ENCODE data around the gene TUBB6.
A peak's percentile ranks its signal among the peaks of the same experiment; 100 is the strongest.

The TUBB6 gene

DNA sequence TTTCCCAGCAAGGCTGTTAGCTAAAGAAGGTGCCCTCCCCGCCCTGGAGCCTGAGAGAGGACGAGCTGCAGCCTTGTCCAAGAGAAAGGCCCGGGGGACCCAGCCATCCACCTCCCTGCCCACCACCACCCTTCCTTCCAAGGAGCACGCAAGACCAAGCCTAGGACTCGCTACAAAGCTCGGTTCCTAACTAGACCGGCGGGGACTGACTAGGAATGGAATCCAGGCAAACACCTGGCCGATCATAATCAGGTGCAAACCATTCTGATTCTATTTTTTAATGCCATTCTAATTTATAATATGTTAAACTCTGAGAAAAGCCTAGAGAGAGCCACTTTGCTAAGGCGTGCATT is 19.7 kb upstream of the TUBB6 start:
- H3K27ac ChIP-seq, result peak overlapping the region; percentile 100
- no peak for DNase-seq (ENCODE audit: low read depth, low spot score)

- H3K27ac ChIP-seq, result no peak overlapping the region
- no peak for DNase-seq (ENCODE audit: low read depth, low spot score)
These were observed 18.0 kb upstream of the TUBB6 start for GRCh38 chr18:12290086-12290485.

GRCh38 chr18:12291161-12291560 is 16.9 kb upstream of the TUBB6 start:
- DNase-seq (ENCODE audit: low read depth, low spot score), result no peak
- H3K27ac ChIP-seq, result no peak overlapping the region

DNA sequence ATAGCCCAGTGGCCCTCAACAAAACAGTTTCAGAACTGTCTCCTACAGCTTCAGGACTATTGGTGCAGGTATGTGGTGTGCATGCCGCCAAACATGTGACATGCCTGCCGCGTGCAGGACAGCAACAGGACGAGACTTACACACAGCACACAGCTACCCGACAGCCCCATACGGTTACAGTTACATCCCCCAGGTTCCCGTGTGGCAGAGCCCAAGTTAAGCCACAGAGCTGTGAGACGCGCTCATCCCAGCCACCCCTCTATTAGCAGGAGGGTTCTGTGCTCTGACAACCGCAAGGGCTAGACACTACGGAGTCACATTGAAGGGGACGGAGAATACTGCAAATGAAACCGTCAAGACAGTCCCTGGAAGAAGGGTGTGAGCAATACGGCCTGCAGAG is 16.4 kb upstream of the TUBB6 start:
- no peak for DNase-seq (ENCODE audit: low read depth, low spot score)
- H3K27ac ChIP-seq, result no peak overlapping the region

DNA sequence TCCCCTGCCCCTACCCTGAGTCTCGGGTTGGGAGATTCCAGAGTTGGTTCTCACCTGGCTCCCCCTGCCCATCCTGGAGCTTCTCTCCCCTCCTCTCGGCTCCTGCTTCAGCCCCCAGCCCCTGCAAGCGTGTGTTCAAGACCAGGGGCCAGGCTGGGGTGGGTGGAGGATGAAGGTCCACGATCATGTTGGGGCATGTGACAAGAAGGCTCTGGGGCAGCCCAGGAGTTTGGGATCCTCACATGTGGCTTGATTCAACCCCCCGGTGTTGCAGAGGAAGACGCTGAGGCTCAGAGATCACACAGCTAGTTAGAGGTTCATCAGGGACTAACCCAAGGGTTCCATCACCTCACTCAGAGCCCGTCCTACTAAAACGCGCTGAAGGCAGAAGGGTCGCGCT is 14.2 kb upstream of the TUBB6 start:
- H3K27ac ChIP-seq, result no peak overlapping the region
- no peak for DNase-seq (ENCODE audit: low read depth, low spot score)

DNA sequence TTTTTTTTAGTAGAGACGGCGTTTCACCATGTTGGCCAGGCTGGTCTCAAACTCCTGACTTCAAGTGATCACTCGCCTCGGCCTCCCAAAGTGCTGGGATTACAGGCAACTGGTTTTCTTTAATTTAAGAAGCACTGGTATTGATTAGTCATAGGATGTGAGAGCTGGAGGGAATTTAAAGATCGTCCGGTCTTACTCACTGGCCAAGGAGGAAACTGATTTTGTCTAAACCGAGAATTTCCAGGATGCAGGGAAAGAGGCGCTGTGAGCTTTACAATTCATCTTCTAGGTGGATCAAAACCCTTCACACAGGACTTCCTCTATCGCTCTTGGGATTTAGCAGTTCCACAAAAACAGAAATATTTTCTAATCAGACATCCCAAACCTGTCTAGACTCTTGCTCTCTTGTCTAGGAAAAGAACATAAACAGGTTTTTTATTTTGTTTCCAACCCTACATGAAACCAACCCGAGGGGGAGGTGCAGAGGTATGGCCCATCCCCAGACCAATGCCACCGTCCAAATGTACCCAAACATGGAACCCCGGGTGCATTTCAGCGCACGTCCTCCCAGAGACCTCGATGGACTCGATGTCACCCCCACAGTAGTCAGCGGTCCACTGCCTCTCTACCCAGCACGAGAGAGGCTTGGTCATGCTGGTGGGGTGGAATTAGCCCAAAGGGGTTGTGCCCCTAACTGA is 12.5 kb upstream of the TUBB6 start:
- no peak for DNase-seq (ENCODE audit: low read depth, low spot score)
- H3K27ac ChIP-seq, result peak overlapping the region; percentile 63

- peak overlapping the region; percentile 63 for H3K27ac ChIP-seq
- DNase-seq (ENCODE audit: low read depth, low spot score), result no peak
These were observed 12.0 kb upstream of the TUBB6 start for GRCh38 chr18:12296087-12296403.

- H3K27ac ChIP-seq, result peak overlapping the region; percentile 63
- no peak for DNase-seq (ENCODE audit: low read depth, low spot score)
These were observed 11.6 kb upstream of the TUBB6 start for GRCh38 chr18:12296457-12296856.

- H3K27ac ChIP-seq, result no peak overlapping the region
- DNase-seq (ENCODE audit: low read depth, low spot score), result no peak
These were observed 8.2 kb upstream of the TUBB6 start for GRCh38 chr18:12299862-12300261.

DNA sequence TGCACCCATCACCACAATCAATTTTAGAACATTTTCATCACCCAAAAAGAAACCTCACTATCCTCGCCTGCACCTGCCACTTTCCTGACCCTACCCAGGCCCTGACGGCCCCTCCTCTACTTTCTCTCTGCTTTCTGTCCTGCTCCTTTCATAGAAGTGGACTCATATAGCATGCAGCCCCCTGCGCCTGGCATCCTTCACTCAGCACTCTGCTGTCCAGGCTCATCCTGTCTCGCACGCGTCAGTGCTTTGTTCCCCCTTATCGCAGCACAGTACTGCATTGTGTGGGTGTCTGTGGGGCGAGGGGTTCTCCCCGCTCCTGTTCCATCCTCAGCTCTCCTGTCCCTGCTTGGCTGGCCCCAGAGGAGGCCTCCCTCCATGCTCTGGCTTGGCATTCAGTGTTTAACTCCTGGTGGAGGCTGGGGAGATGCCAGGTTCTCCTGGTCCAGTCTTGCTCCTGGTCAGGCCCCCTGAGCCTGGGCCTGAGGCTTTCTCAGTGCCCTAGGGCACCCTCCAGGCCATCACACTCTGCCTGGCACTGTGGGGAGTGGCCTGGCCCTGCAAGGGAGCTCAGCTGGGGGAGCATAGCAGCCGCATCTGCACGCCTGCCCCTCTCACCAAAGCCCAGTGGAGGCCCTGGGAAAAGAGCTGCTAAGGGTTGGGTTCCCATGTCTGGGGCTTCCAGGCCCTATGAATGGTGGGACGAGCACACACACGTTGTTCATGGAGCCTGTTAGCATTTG is 6.6 kb upstream of the TUBB6 start:
- DNase-seq (ENCODE audit: low read depth, low spot score), result no peak
- H3K27ac ChIP-seq, result no peak overlapping the region

- DNase-seq (ENCODE audit: low read depth, low spot score), result no peak
- no peak overlapping the region for H3K27ac ChIP-seq
These were observed 5.5 kb upstream of the TUBB6 start for GRCh38 chr18:12302391-12303147.

DNA sequence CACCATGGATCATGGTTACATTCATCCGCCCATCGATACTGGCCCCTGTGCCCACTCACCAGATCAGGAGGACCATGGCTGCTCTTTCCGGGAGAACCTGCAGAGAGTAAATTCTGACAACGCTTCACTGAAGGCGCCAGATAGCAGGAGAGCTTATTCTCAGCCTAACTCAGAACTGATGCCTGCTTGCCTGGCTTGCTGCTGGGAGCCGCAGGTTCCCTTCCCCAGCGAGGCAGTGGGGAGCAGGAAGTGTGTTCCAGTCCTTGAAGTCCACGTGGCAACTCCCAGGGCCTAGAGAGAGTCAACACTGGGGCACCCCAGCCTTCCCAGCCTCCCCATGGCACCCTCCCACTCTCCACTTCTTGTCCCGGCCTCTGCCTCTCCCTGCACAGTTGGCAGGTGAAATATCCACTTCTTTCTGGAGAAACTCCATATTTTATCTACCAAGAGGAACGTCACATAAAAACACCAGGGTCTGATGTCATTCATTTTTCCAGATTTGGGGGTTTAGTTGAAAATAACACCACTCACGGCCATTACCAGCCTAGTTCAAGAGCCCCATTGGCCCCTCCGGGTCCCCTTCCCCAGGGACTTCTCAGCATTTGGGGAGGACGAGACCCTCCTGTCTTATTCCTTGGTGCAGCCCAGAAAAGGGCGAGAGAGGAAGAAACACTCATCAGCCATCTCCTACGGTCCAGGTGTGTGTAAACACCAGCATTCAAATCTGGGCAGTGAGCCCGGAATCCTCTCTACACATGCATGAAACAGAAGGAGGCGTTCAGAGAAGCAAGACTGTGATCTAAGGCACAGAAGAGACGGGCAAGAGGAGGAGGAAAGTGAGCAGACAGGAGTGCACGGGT is 3.5 kb upstream of the TUBB6 start:
- peak overlapping the region; percentile 58 for H3K27ac ChIP-seq
- no peak for DNase-seq (ENCODE audit: low read depth, low spot score)

DNA sequence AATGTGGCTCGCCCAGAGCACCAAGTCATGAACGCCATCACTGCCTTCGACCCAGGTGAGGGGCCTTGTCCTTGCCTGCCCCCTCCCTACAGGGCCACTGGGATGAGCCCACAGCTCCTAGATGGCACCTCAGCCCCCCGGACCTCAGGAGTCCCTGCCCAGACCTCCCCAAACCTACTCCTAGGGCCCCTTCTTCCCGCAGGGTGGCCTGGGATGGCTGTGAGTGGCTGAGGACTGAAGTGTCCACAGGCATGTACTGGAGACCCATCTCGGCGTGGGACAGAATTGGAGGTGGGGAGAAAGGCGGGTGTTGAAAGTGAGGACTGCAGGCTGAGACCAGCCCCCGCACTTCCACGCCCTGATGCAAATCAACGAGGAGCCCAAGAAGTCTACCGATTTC is 2.8 kb upstream of the TUBB6 start:
- H3K27ac ChIP-seq, result peak overlapping the region; percentile 58
- DNase-seq (ENCODE audit: low read depth, low spot score), result no peak

- peak overlapping the region; percentile 97 for H3K27ac ChIP-seq
- no peak for DNase-seq (ENCODE audit: low read depth, low spot score)
These were observed 2.0 kb upstream of the TUBB6 start for GRCh38 chr18:12305930-12306629.

GRCh38 chr18:12306752-12307700 is 1.0 kb upstream of the TUBB6 start:
- no peak for DNase-seq (ENCODE audit: low read depth, low spot score)
- peak overlapping the region; percentile 97 for H3K27ac ChIP-seq

DNA sequence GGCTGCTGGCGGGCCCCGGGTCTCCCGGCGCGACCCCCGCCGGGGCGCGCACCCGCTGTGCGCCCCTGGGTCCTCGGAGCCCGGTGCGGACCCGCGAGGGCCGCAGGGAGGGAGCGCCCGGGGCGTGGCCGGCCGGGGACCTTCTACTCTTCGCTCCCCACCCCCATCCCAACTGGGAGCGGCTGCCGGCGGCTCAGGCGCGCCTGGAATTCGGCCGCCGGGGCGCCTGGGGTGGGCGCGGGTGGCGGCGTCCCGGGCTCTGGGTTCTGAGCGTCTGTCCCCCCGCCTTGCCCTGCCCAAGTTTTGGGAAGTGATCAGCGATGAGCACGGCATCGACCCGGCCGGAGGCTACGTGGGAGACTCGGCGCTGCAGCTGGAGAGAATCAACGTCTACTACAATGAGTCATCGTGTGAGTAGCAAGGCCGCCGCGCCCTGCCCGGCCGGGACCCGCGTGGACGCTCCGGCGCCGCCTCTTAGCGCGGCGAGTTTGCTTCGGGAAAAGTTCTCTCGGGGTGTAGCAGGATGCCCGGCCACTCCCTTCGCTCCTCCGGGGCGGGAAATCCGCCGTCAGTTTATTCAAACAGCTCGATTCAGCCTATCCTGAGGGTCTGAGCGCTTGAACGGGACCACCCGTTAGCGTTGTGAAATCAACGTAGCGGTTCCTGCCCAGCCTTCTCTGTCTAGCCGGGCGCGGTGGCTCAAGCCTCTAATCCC is 502 bp downstream of the TUBB6 start:
- DNase-seq (ENCODE audit: low read depth, low spot score), result no peak
- H3K27ac ChIP-seq, result peak overlapping the region; percentile 97

DNA sequence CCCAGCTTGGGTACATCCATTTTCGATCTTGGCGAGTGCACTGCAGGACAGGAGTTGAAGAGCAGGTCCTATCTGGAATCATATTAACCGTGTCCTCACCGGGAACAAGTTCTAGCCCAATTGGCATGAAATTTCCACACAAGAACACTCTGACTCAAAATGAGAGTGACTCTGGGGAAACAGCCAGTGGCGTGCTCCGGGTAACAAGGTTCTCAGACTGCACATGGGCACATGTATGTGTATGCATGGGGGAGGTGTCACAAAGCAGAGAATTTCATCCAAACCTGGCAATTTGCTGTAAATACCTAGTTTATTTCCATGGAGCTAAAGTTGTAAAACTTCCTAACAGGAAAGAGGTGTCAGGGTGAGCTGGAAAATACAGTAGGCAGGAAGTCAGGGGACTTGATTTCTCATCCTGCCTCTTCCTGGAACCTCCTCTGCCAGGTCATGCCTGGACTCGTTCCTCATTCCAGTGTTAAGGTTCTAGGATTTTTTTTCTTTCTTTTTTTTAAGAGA is 1.7 kb downstream of the TUBB6 start:
- DNase-seq (ENCODE audit: low read depth, low spot score), result no peak
- H3K27ac ChIP-seq, result peak overlapping the region; percentile 97

DNA sequence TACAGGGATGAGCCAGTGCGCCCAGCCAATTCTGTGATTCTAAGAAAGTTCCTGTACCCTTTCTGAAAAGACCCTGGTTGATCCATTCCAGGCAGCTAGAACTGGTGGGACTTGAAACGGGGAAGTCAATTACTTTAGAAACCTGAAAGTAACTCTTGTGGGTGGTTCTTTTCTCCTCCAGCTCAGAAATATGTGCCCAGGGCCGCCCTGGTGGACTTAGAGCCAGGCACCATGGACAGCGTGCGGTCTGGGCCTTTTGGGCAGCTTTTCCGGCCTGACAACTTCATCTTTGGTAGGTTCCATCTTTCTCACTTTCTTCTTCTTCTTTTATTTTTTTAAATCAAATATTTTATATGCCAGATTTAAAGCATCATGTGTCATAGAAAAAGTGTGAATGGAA is 2.7 kb downstream of the TUBB6 start:
- peak overlapping the region; percentile 97 for H3K27ac ChIP-seq

More for the DNA sequence above, 2.7 kb downstream of the TUBB6 start:
- DNase-seq (ENCODE audit: low read depth, low spot score), result no peak

All from epithelial cell of prostate (primary cell).